ENCODE data around the gene SAMSN1.
A peak's percentile ranks its signal among the peaks of the same experiment; 100 is the strongest.
"Not testable (repeated sequence)": the region's sequence is repeated elsewhere in the genome, so short reads cannot be mapped to it uniquely, and the experiment has no call there.

SAMSN1 gene

GRCh38 chr21:14566894-14567293, 20.8 kb upstream of the SAMSN1 start:
- no peak for DNase-seq (ENCODE audit: low spot score)

- no peak for DNase-seq (ENCODE audit: low spot score)
Observed at GRCh38 chr21:14562959-14563358, 16.8 kb upstream of the SAMSN1 start.

- no peak for DNase-seq (ENCODE audit: low spot score)
Observed at GRCh38 chr21:14560555-14560954, 14.4 kb upstream of the SAMSN1 start.

DNA sequence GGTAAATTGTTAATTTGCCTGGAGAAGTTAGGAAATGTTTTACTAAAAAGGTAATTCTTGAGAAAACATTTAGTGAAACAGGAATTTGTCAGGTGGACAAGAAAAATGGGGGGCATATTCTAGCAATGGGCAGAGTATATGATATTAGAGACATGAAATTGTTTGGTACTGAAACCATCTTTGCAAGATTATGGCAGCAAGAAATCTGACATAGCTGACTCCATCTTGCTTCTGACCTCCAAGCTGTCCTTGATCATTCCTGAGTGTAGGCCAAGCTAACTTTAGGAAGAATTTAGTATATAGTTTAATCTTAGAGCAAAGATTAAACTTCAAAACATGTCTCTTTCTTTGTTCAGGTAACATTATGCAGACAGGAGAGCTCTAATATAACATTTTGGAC, 14.0 kb upstream of the SAMSN1 start:
- DNase-seq (ENCODE audit: low spot score), result no peak

GRCh38 chr21:14559102-14559501, 13.0 kb upstream of the SAMSN1 start:
- DNase-seq (ENCODE audit: low spot score), result no peak

- DNase-seq (ENCODE audit: low spot score), result no peak
Observed at GRCh38 chr21:14557413-14557812, 11.3 kb upstream of the SAMSN1 start.

- DNase-seq (ENCODE audit: low spot score), result no peak
Observed at GRCh38 chr21:14554948-14555347, 8.8 kb upstream of the SAMSN1 start.

DNA sequence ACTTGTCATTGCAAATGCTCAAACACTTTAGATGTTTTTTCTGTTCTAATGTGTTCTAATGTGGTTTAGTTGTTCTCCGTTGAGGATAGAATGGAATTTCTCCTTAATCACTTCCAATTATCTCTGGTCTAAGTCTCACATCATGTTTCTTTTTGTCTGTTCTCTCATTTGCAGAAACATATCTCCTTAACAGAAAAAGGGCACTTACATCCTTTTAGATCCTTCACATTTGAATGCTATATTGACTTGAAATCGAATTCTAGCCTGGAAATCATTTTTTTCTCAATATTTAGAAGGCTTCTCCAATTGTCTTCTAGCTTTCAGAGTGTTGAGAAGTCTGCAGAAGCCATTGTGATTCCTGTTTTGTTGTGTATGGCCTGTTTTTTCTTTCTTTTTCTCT, 7.3 kb upstream of the SAMSN1 start:
- no peak for DNase-seq (ENCODE audit: low spot score)

GRCh38 chr21:14551741-14552140, 5.6 kb upstream of the SAMSN1 start:
- no peak for DNase-seq (ENCODE audit: low spot score)

GRCh38 chr21:14550135-14550534, 4.0 kb upstream of the SAMSN1 start:
- DNase-seq (ENCODE audit: low spot score), result peak; percentile 44

DNA sequence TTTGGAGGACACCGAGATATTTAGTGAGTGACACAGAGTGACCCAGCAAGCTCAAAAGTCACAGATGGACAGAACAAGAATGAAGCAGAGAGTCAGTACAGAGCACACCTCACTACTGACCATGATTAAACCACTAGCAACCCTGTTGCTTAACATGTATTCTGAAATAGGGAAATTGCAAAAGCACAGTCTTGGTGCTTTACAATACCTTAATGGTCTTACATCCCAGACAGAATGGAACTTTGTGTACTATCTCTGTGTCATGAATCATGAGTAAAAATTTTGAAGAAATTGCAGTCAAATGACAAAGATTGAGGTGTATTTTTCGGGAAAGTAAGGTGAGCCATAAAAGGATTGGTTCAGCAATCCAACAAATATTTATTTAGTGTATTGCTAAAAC, 2.7 kb upstream of the SAMSN1 start:
- DNase-seq (ENCODE audit: low spot score), result no peak

DNA sequence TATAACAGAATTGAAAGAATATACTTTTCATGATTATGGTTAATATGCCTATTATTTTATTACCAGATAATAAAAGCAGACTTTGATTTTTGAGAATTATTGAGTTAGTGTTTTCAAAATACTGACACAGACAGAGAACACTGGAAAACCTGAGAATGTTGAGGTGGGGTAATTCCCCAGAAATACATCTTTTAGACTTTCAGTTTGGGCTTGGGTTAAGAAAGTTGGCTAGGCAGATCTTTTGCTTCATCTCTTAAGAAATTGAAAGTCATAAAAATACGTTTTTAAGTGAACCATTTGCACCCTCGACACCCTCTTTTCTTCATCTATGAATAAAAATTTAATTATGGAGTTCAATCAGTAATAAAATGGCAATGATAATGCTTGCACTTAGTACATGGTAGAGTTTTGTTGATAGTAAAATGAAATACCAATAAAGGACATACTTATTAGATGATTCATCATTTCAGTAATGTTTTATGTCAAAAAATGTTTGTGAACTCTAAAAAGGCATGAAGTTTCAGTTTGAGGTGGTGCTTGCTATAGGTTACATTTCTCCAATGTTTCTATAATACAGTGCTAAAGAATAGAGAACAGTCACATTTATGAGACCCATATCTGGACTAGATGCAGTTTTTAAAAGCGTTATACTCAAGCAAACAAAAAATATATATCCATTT, 1.9 kb upstream of the SAMSN1 start:
- peak; percentile 49 for DNase-seq (ENCODE audit: low spot score)

- DNase-seq (ENCODE audit: low spot score), result not testable (repeated sequence)
Observed at GRCh38 chr21:14546719-14547118, 604 bp upstream of the SAMSN1 start.

- no peak for DNase-seq (ENCODE audit: low spot score)
Observed at GRCh38 chr21:14543983-14544382, 2.1 kb downstream of the SAMSN1 start.

DNA sequence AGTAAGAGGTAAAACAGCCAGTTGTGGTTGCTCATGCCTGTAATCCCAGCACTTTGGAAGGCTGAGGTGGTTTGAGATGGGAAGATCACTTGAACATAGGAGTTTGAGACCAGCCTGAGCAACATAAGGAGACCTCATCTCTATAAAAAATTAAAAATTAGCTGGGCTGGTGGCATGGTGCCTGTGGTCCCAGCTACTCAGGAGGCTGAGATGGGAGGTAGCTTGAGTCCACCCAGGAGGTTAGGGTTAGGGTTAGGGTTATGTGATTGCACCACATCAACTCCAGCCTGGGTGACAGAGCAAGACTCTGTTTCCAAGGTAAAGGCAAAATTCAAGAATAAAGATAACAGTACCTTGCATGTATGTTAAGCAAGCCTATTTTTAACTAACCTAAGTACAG, 3.5 kb downstream of the SAMSN1 start:
- no peak for DNase-seq (ENCODE audit: low spot score)

DNA sequence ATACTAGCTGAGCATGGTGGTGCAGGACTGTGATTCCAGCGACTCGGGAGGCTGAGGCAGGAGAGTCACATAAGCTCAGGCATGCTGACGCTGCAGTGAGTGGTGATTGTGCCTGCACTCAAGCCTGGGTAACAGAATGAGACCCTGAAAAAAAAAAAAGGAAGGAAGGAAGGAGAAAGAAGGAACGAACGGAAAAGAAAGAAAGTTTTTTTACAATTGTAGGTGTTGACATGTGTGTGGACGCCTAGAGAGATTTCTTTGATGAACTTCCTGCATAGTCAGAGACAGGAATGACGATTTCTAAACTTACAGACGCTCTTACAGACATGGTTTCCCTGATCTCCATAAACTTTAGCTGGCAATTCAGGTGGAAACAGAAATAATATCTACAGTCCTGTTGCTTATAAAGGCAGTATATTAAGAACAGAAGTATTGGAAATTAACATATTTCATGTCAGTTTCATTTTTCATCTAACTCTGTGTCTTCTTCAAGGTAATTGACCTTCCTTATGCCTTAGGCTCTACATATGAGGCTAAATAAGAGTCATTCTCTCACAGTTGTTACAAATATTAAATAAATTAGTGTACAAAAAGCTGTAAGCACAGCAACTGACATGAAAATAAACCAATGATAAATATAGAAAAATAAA, 4.1 kb downstream of the SAMSN1 start:
- no peak for DNase-seq (ENCODE audit: low spot score)

DNA sequence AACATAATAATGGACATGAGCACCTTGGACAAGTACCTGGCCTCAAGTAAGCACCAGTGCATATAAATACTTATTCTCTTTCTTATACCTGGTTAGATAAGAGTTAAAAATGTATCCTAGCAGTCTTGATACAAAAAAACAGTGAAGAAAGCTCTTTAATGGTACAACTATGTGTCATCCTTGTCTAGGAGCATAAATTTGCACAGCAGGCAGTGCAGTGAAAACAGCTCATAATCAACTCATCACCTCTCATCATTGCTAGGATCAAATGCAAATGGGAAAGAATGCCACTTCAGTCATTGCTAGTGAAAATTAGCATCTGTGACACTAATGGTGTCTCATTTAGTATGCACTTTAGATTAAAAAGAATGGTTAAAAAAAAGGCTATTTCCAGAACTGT, 7.6 kb downstream of the SAMSN1 start:
- DNase-seq (ENCODE audit: low spot score), result peak; percentile 45

DNA sequence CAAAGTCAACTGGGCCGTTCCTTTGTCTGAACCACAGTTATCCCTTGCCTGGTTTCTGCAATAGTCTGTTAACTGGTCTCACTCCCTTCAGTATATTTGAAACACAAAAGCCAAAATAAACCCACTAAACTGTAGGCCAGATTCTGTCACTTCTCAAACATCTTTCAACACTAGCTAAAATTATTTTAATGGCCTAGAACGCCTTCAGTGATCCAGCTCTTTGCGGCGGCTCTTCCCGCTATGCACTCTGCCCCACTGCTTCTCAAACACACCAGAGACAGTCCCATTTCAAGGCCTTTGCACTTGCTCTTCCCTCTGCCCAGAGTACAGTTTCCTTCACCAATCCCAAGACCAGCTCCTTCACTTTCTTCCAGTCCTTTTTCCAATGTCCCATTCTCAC, 9.2 kb downstream of the SAMSN1 start:
- no peak for DNase-seq (ENCODE audit: low spot score)

- no peak for DNase-seq (ENCODE audit: low spot score)
Observed at GRCh38 chr21:14535702-14536101, 10.4 kb downstream of the SAMSN1 start.

DNA sequence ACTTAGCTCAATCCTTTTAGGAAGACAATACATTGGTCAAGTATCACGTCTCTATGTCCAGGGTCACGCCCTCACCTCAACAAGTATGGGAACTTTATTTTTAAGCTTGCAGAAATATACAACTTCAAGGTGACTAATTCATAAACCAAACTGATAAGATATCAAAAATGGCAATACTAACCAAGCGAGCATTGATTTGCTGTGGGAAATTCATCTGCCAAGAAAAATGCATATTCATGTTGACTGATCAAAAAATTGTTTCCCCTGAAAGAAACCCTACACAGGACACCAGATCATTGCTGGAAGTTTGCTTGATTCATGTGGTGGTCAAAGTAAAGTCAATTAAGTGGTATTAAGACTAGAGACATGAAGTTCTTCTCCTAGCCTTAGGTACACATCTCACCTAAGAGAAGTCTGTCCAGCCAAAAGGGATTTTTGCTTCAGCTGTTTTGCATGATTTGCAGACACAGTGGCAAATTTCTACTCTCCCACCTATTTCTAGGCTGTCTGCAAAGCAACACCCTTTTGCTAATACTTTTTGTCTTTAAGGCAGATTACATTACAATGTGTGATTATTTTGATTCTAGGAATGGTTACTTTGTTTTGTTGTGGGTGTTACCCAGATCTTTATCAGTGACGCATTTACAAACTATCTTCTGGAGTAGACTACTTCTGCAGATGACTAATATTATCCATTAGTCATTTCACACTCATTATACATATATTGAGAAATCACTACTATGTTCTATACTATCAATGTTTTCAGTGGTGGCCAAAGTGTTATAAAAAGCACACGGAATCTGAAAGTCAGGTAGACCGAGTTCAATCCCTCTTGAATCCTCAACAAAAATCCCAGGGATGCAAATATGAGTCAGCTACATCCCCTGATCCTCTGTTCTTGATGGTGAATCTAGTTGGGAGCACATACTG, 12.4 kb downstream of the SAMSN1 start:
- peak; percentile 88 for DNase-seq (ENCODE audit: low spot score)

- DNase-seq (ENCODE audit: low spot score), result no peak
Observed at GRCh38 chr21:14531757-14532316, 14.3 kb downstream of the SAMSN1 start.

DNA sequence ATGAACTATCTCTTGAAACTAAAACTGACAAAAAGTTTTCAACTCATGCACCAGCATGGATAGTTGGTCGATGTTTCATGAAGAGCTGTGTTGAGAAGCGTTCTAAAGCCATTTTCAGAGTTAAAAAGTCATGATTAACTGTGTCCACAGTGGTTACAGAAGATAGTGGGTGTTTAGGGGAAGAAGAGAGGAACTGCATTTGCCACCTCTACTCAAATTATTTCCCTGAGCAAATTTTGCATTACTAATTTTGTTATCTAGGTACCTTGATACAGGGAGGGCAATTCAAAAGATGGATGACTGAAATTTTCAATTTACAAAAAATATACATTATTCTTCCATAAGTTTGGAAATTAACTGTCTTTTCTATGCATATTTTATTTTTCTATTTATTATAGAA, 15.5 kb downstream of the SAMSN1 start:
- DNase-seq (ENCODE audit: low spot score), result no peak

DNA sequence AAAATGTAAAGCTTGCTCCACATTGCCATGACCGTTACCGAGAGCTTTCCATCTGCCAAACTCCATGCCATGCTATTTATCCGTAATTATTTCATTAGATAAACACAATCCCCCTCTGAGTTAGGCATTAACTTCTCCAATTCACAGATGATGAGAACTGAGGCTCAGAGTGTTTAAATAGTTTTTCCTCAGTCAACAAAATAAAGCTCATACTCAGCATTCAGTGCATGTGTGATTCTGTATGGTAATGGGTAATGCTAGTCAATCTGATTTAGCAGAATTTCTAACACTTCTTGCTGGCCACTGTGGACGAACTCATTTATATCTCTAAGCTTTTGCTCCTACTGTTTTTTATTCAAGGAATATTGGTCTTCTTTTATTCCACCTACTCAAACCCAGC, 17.3 kb downstream of the SAMSN1 start:
- DNase-seq (ENCODE audit: low spot score), result no peak
